Prostate gland (tissue), 1 donor: ENCODE measurements around the gene RYK.

Experiments
- POLR2A ChIP-seq: fragments of 450-650 bp; IDR thresholded peaks from one replicate; pipeline ENCODE4 v1.6.1; 2016; ENCODE audit warnings: antibody characterized with exemption, mild to moderate bottlenecking
- POLR2AphosphoS5 ChIP-seq: sonication (generic); formaldehyde crosslinking; IDR thresholded peaks from one replicate; pipeline ENCODE4 v1.6.1; 2017; ENCODE audit warnings: antibody characterized with exemption

- no peak for TF ChIP-seq POLR2A
- TF ChIP-seq POLR2AphosphoS5 = no peak
These were observed 13.1 kb downstream of the RYK start for GRCh38 chr3:134237454-134238145.
